Measurements from ENCODE around the gene IGFL2.

DNA sequence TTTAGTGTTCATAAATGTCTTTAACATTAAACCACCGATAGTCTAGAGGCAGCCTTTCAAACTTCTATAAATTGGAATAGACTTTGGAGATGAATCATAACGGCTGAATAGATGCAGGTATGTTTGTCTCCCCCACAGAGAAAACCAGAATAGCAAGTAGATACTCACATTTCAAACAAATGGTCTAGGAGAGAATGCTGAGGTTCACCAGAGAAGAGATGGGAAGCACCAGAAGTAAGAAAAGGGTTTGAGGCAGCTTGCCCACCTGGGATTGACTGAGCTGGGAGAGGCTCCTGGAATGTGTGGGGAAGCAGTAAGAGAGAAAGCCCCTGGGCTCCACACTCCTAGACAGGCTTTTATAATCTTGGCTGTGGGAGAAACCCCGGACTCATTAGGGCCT, 29.9 kb upstream of the IGFL2 start:
- no peak for TF ChIP-seq EZH2phosphoT487 (IDR thresholded peaks at IDR 0.05; ENCODE audit: insufficient read depth, low read depth)
- no peak for TF ChIP-seq EZH2 (IDR thresholded peaks at IDR 0.05; ENCODE audit: insufficient read depth, poor library complexity, severe bottlenecking)
